MM.1S (cell line): ENCODE results near the gene ATG3.
"Not testable (repeated sequence)": the region's sequence is repeated elsewhere in the genome, so short reads cannot be mapped to it uniquely, and the experiment has no call there.

ENCODE experiments used
- DNase-seq: peaks from one replicate; pipeline ENCODE4 v3.0.0-alpha.2; 2015
- H2AFZ ChIP-seq: fragments of 300-600 bp; sonication (generic); 2 replicates; pipeline ENCODE4 v1.6.0; 2016; ENCODE audit warnings: antibody characterized with exemption, low read length
- H3F3A ChIP-seq: fragments of 300-600 bp; sonication (generic); 2 replicates; pipeline ENCODE4 v1.6.1; 2016; ENCODE audit warnings: mild to moderate bottlenecking, antibody characterized with exemption, low read length, moderate library complexity, mixed read lengths; ENCODE audit not compliant: insufficient read depth
- H3K27ac ChIP-seq: fragments of 300-600 bp; sonication (generic); 2 replicates; pipeline ENCODE4 v1.5.1; 2016; ENCODE audit warnings: mild to moderate bottlenecking, low read length
- H3K27me3 ChIP-seq: fragments of 300-600 bp; sonication (generic); replicated peaks from 2 replicates; pipeline ENCODE4 v1.6.0; 2016; ENCODE audit warnings: low read length; ENCODE audit not compliant: insufficient read depth
- H3K36me3 ChIP-seq: fragments of 300-600 bp; sonication (generic); replicated peaks from 2 replicates; pipeline ENCODE4 v1.6.1; 2016; ENCODE audit warnings: mild to moderate bottlenecking, low read length, mixed read lengths; ENCODE audit not compliant: insufficient read depth
- H3K4me1 ChIP-seq: fragments of 300-600 bp; sonication (generic); 2 replicates; pipeline ENCODE4 v1.6.1; 2016; ENCODE audit warnings: low read length, mixed read lengths
- H3K4me2 ChIP-seq: fragments of 300-600 bp; sonication (generic); 2 replicates; pipeline ENCODE4 v1.6.0; 2016; ENCODE audit warnings: low read depth, low read length
- H3K4me3 ChIP-seq: fragments of 300-600 bp; sonication (generic); 2 replicates; pipeline ENCODE4 v1.5.1; 2016; ENCODE audit warnings: low read length, mixed read lengths
- H3K79me2 ChIP-seq: fragments of 300-600 bp; sonication (generic); 2 replicates; pipeline ENCODE4 v1.6.1; 2016; ENCODE audit warnings: mixed run types, low read length, mixed read lengths
- H3K9ac ChIP-seq: fragments of 300-600 bp; sonication (generic); 2 replicates; pipeline ENCODE4 v1.6.1; 2016; ENCODE audit warnings: low read length, mixed read lengths
- H3K9me2 ChIP-seq: fragments of 300-600 bp; sonication (generic); replicated peaks from 2 replicates; pipeline ENCODE4 v1.6.1; 2016; ENCODE audit warnings: mild to moderate bottlenecking, low read length, mixed read lengths; ENCODE audit not compliant: insufficient read depth
- H3K9me3 ChIP-seq: fragments of 300-600 bp; sonication (generic); replicated peaks from 2 replicates; pipeline ENCODE4 v1.6.1; 2016; ENCODE audit warnings: mild to moderate bottlenecking, low read length, mixed read lengths; ENCODE audit not compliant: insufficient read depth
- H4K20me1 ChIP-seq: fragments of 300-600 bp; sonication (generic); 2 replicates; pipeline ENCODE4 v1.6.1; 2016; ENCODE audit warnings: mild to moderate bottlenecking, low read length, moderate library complexity, mixed read lengths; ENCODE audit not compliant: insufficient read depth
- EZH2 ChIP-seq: fragments of 300-600 bp; sonication (generic); optimal IDR thresholded peaks from 2 replicates; pipeline ENCODE3; 2017; ENCODE audit warnings: low read depth, mild to moderate bottlenecking, antibody characterized with exemption, low read length, mixed read lengths
- EZH2phosphoT487 ChIP-seq: fragments of 300-600 bp; sonication (generic); IDR thresholded peaks from 2 replicates; pipeline ENCODE4 v1.6.1; 2018; ENCODE audit warnings: antibody characterized with exemption, low read length
- TF ChIP-seq, protein P1 (sequence below): fragments of 300-600 bp; sonication (generic); IDR thresholded peaks from 2 replicates; pipeline ENCODE4 v1.5.1; 2016; ENCODE audit warnings: antibody characterized with exemption, low read length, mixed read lengths

Gene ATG3

GRCh38 chr3:112498914-112499711, 62.6 kb downstream of the ATG3 start, which contains the start of gene BTLA:
Gene BTLA (minus strand): TSS chr3:112499472. CDS start chr3:112499358, 114 bp downstream.
- Histone ChIP-seq H3K4me2 (no peak within 1 kb of the TSS), H3K9ac (no peak within 1 kb of the TSS)

DNA sequence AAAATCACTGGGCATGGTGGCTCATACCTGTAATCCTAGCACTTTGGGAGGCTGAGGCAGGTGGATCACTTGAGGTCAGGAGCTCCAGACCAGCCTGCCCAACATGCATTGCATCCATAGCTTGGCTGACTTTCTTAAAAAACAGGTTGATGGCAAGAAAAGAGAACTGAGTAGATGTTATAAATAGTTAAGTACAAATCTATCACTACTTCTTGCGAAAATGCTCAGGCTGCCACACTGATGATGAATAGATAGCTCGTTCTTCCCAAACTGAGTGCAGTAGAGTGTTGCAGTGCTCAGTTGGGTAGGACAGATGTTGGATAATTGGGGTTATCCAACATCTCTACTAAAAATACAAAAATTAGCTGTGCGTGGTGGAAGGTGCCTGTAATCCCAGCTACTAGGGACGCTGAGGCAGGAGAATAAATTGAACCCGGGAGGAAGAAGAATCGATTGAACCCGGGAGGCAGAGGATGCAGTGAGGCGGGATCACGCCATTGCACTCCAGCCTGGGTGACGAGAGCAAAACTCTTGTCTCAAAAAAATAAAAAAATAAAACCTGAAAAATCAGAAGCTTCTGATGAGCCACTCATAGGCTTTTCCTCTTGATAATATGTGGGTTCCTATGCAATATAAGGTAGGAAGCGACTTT, 63.7 kb downstream of the ATG3 start:
- Histone ChIP-seq H3K9me3 (no peaks in the 10 kb centered on the region), H3K4me2 (no peak overlapping the region), H3K27ac (no peak overlapping the region)

More at GRCh38 chr3:112498914-112499711, 62.6 kb downstream of the ATG3 start, which contains the start of gene BTLA:
- Histone ChIP-seq H3K79me2 (no peaks in the 10 kb centered on the region), H3K9me3 (no peaks in the 10 kb centered on the region), H3K9me2 (no peaks in the 10 kb centered on the region), H3K4me3 (no peak within 1 kb of the TSS), H4K20me1 (no peaks in the 10 kb centered on the region), H3K4me1 (no peaks in the 10 kb centered on the region), H2AFZ (no peak within 1 kb of the TSS), H3K36me3 (no peaks in the 10 kb centered on the region), H3K27me3 (no peaks in the 10 kb centered on the region), H3F3A (no peaks in the 10 kb centered on the region), H3K27ac (no peak within 1 kb of the TSS)
- TF ChIP-seq EZH2phosphoT487 (no peak), EZH2 (no peak)
- TF ChIP-seq, protein P1, sequence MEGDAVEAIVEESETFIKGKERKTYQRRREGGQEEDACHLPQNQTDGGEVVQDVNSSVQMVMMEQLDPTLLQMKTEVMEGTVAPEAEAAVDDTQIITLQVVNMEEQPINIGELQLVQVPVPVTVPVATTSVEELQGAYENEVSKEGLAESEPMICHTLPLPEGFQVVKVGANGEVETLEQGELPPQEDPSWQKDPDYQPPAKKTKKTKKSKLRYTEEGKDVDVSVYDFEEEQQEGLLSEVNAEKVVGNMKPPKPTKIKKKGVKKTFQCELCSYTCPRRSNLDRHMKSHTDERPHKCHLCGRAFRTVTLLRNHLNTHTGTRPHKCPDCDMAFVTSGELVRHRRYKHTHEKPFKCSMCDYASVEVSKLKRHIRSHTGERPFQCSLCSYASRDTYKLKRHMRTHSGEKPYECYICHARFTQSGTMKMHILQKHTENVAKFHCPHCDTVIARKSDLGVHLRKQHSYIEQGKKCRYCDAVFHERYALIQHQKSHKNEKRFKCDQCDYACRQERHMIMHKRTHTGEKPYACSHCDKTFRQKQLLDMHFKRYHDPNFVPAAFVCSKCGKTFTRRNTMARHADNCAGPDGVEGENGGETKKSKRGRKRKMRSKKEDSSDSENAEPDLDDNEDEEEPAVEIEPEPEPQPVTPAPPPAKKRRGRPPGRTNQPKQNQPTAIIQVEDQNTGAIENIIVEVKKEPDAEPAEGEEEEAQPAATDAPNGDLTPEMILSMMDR: no peak
- DNase-seq: no peak

GRCh38 chr3:112496366-112497067, 65.2 kb downstream of the ATG3 start:
- Histone ChIP-seq H3K4me2 (no peak overlapping the region), H3K9me2 (no peaks in the 10 kb centered on the region), H4K20me1 (no peaks in the 10 kb centered on the region), H3K79me2 (no peaks in the 10 kb centered on the region), H3K27ac (no peak overlapping the region), H2AFZ (no peak overlapping the region), H3K36me3 (no peaks in the 10 kb centered on the region), H3K4me3 (no peak overlapping the region), H3F3A (no peaks in the 10 kb centered on the region), H3K9ac (no peak overlapping the region), H3K27me3 (no peaks in the 10 kb centered on the region), H3K4me1 (no peaks in the 10 kb centered on the region), H3K9me3 (no peaks in the 10 kb centered on the region)
- DNase-seq: no peak
- no peak for TF ChIP-seq EZH2phosphoT487
- TF ChIP-seq, protein P1: no peak
- TF ChIP-seq EZH2: no peak

More for the DNA sequence above, 63.7 kb downstream of the ATG3 start:
- no peaks in the 10 kb centered on the region for H3K9me2 ChIP-seq
- H3K27me3 ChIP-seq: no peaks in the 10 kb centered on the region
- no peak for DNase-seq
- no peaks in the 10 kb centered on the region for H3K4me1 ChIP-seq
- H3K36me3 ChIP-seq: no peaks in the 10 kb centered on the region
- H4K20me1 ChIP-seq: no peaks in the 10 kb centered on the region
- no peaks in the 10 kb centered on the region for H3K79me2 ChIP-seq
- TF ChIP-seq, protein P1: no peak
- TF ChIP-seq EZH2: no peak
- no peak for TF ChIP-seq EZH2phosphoT487
- no peak overlapping the region for H3K4me3 ChIP-seq
- no peak overlapping the region for H2AFZ ChIP-seq
- no peaks in the 10 kb centered on the region for H3F3A ChIP-seq
- H3K9ac ChIP-seq: no peak overlapping the region

GRCh38 chr3:112494448-112494767, 67.4 kb downstream of the ATG3 start:
- not testable (repeated sequence) for H3K4me2 ChIP-seq, H3K79me2 ChIP-seq, H3K4me1 ChIP-seq, H3K4me3 ChIP-seq, H3K9me3 ChIP-seq, H2AFZ ChIP-seq, H3K9me2 ChIP-seq, H3K36me3 ChIP-seq, H3F3A ChIP-seq, H3K27ac ChIP-seq, DNase-seq, H3K27me3 ChIP-seq, H3K9ac ChIP-seq, H4K20me1 ChIP-seq
